Fibroblast of skin of right biceps (primary cell): ENCODE measurements around the gene UBE2QL1.
A peak's percentile ranks its signal among the peaks of the same experiment; 100 is the strongest.

Experiments
- DNase-seq: peaks from one replicate; pipeline ENCODE4 v3.0.0-alpha.2; 2013

The UBE2QL1 gene

GRCh38 chr5:6456766-6457370 is 8.2 kb downstream of the UBE2QL1 start:
- no peak for DNase-seq

- DNase-seq = no peak
Observed at GRCh38 chr5:6457592-6457991, 8.9 kb downstream of the UBE2QL1 start.

GRCh38 chr5:6458833-6459232 is 10.2 kb downstream of the UBE2QL1 start:
- no peak for DNase-seq

DNA sequence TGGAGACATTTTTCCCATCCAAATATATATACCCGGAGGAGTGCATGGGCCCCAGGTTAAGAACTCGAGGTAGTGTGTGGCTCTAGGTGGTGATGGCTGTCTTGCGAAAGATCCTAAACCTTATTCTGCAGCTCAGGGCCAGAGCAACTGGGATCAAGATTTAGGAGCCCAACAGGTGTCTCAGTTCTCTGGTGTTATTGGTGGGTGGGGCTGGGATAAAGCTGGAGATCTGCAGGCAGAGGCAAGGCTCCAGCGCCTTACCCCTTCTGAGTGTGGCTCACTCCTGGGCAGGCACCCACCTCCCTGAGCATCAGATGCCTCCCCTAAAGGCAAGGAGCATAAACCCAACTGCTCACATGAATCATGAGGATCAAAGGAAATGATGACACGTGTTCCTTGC is 11.2 kb downstream of the UBE2QL1 start:
- no peak for DNase-seq

GRCh38 chr5:6461006-6461405 is 12.3 kb downstream of the UBE2QL1 start:
- DNase-seq = no peak

DNA sequence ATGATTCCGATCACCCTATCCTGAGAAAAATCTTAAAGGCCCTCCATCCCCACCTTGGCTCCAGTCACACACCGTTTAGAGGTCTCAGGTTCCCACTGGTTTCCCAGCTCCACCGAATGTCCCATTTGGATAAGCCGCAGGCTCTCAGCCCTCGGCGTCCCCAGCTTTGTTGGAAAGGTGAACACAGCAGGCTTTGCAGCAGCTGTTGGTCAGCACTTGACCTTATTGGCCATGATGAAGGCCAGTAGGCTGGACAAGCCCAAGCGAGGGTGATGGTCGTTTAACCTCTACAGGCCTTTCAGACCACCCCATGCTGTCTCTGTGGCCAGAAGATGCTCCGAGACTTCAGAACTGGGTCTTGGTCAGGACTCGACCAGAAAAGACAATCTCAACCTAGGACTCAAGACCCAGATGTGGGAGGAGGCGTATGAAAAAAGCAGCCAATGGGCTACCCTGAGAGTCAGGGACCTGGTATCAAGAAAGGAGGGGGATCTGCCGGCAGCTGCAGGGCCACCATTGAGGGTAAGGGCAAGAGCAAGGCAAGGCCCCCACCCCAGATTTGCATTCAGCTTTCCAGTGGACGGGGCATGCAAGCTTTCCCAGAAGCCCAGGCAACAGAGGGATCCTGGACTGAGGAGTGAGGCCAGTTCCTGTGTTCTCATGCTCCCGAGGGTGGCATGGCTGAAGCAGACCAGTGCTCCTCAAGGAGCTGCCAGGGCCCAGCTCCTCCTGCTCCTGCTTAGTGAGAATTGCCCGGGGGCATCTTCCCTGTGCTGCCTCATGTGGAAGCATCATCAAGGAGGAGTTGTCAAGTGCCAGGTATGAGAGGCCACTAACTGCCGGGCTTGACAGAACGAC is 13.4 kb downstream of the UBE2QL1 start:
- DNase-seq = no peak

GRCh38 chr5:6462671-6463070 is 14.0 kb downstream of the UBE2QL1 start:
- no peak for DNase-seq

DNA sequence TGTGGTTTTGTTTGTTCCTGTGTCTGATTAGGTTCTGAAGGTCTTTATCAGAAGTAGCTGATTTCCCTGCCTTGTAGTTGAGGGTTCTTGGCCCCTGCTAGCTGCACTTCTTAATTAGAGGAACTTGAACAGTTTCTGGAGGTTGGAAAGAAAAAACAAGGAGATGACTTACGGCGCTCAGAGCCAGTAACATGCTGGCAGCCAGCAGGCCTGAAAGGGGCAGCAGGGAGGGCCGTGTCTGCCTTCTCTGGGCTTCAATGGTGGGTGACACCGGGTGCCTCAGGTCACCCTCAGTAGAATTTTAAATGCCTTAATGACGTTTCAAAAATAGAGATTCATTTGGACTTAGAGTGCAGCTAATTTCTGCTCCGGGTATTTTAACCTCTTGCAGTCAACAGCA is 15.8 kb downstream of the UBE2QL1 start:
- no peak for DNase-seq

DNA sequence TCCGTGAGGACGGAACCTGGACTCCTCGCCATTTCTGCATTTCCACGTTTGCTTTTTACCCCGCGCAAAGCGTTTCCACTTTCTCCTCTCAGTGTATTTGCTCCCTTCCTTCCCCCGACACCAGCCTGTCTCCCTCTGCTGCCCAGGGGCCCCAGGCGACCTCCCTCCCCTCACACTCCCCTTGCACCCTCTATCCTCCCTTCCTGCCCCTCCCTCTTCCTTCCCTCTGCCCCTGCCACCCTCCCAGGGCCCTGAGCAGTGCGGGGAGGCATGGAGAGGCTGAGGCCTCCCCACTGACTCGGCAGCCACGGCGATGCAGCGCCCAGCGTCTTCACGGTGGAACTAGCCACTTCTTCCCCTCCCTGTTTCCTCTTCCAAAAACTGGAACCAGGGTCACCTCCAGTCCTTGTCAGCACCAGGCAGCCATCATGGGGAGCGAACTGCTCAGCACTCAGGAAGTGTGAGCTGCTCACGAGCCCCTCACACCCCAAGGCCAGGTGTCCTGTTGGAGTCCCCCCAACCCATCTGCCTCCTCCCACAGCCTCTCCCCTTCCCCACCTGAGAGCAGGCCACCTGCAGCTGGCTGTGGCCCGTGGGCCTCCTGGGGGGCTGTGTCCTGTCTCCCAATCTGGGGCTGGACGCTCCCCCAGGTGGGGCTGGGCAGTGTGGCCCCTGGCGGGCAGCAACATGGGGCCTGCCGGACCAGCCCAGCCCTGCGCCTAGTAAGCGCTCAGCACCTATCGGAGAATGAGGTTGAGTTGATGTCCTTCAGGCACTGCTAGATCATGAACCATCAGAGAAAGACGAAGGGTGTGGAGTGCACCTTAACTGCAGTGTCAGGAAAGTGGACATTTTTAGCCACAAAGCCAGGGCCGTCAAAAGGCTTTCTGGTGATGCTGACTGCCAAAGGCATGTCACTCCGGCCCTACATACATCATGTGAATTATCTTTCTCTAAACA is 17.5 kb downstream of the UBE2QL1 start:
- DNase-seq = no peak

- no peak for DNase-seq
Observed at GRCh38 chr5:6466975-6467567, 18.4 kb downstream of the UBE2QL1 start.

DNA sequence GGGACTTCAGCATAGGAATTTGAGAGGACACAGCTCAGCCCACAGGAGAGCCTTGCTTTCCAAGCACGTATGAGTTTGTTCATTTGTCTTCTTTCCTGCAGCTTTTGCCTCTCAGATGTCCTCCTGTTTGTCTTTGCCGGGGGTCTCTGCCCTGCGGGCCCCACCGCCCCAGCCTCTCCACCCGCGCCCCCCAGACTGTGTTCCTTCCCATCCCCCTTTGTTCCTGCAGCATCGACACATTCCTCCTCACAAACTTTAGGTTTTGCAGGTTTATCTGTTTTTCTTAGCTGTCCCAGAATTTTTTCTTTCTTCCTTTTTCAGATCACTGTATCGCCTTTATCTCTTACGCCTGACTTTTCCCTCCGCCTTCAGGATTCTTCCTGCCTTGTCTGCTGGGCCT is 18.9 kb downstream of the UBE2QL1 start:
- no peak for DNase-seq

- no peak for DNase-seq
Observed at GRCh38 chr5:6468104-6468503, 19.4 kb downstream of the UBE2QL1 start.

DNA sequence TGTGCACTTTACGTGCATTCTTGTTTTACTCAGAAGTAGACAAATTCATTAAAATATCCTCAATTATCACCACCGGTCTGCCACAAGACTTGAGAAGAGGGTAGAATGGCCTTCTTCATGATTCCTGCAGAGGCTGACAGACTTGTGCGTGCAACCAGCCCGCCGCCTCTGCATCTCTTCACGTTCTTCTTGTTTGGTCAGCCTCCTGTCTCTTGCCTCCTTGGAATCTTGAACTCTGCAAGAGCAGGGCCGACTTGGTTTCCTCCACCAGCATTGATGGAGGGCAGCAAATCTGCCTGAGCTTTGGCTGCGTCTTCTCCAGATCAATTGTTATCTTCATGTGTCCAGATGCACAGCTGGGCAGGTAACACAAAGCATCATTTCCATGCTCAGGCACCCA is 20.2 kb downstream of the UBE2QL1 start:
- no peak for DNase-seq

- DNase-seq = no peak
Observed at GRCh38 chr5:6469836-6470235, 21.2 kb downstream of the UBE2QL1 start.

GRCh38 chr5:6470672-6471071 is 22.0 kb downstream of the UBE2QL1 start:
- DNase-seq = no peak

DNA sequence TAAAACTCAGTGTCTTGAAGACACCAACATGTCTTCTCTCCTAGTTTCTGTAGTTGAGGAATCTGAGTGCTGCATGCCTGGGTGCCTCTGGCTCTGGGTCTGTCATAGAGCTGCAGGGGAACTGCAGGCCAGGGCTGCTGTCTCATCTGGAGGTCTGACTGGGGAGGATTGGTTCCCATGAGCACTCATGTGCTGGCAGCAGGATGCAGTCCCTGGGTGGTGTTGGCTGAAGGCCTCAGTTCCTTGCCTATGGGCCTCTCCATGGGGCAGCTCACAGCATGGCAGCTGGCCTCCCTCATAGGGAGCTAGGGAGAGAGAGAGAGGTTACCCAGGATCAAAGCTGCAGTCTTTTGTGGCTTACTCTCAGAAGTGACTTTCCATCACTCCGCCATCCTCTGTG is 22.6 kb downstream of the UBE2QL1 start:
- no peak for DNase-seq

DNA sequence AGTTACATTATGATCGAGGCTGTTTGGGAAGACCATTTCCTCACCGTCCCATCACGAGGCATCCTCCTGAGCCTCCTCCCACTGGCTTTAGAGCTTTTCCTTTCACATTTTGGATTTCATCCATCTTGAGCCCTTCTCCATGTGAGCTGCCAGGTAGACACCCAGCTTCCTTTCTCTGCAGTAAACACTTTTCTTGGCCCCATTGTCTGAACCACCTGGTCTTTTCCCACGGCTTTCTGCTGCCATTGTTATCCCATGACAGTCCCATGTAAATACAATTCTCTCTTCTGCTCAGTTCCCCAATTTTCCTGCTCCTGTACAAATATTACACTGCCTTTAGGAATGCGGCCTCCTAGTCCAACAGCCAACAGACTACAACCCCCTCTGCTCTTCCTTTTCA is 24.1 kb downstream of the UBE2QL1 start:
- peak; percentile 10 for DNase-seq

GRCh38 chr5:6473284-6473683 is 24.6 kb downstream of the UBE2QL1 start:
- no peak for DNase-seq

GRCh38 chr5:6475626-6476312 is 27.1 kb downstream of the UBE2QL1 start:
- DNase-seq = no peak

- no peak for DNase-seq
Observed at GRCh38 chr5:6476313-6476661, 27.6 kb downstream of the UBE2QL1 start.

- no peak for DNase-seq
Observed at GRCh38 chr5:6478793-6479192, 30.1 kb downstream of the UBE2QL1 start.
